Trophoblast cell (in vitro differentiated cells and primary cell): Measurements from ENCODE around the gene DHRSX.

ENCODE experiments used
- DNase-seq, 2 donors: peaks; one replicate each; pipeline ENCODE4 v3.0.0-alpha.2; 2016
- H2AFZ ChIP-seq: 2 replicates; pipeline ENCODE4 v1.6.1; 2013; ENCODE audit warnings: low read length, moderate library complexity, mild to moderate bottlenecking; ENCODE audit not compliant: insufficient read depth, poor library complexity
- H2AK5ac ChIP-seq: 2 replicates; pipeline ENCODE4 v1.6.1; 2013; ENCODE audit warnings: mild to moderate bottlenecking, low read length
- H2BK120ac ChIP-seq: 2 replicates; pipeline ENCODE4 v1.6.1; 2013; ENCODE audit warnings: low read length, mild to moderate bottlenecking, moderate library complexity; ENCODE audit not compliant: insufficient read depth, poor library complexity
- H2BK12ac ChIP-seq: 2 replicates; pipeline ENCODE4 v1.6.1; 2013; ENCODE audit warnings: mild to moderate bottlenecking, low read length, moderate library complexity
- H2BK5ac ChIP-seq: 2 replicates; pipeline ENCODE4 v1.6.1; 2013; ENCODE audit warnings: low read length, low read depth, moderate library complexity, mild to moderate bottlenecking; ENCODE audit not compliant: poor library complexity
- H3K14ac ChIP-seq: 2 replicates; pipeline ENCODE4 v1.6.1; 2013; ENCODE audit warnings: mild to moderate bottlenecking, low read length
- H3K18ac ChIP-seq: 2 replicates; pipeline ENCODE4 v1.6.1; 2013; ENCODE audit warnings: mild to moderate bottlenecking, low read length
- H3K23ac ChIP-seq: 2 replicates; pipeline ENCODE4 v1.6.1; 2013; ENCODE audit warnings: low read length
- H3K27ac ChIP-seq: 2 replicates; pipeline ENCODE4 v1.5.1; 2013; ENCODE audit warnings: low read depth, mild to moderate bottlenecking, inconsistent platforms, low read length, moderate library complexity
- H3K27me3 ChIP-seq: 2 replicates; pipeline ENCODE4 v1.6.1; 2013; ENCODE audit warnings: inconsistent platforms, mild to moderate bottlenecking, low read length, moderate library complexity; ENCODE audit not compliant: insufficient read depth
- H3K36me3 ChIP-seq, 2 experiments: 1 replicate in 1 of 2; 2 replicates in 1 of 2; pipeline ENCODE4 v1.6.1; 2013; ENCODE audit warnings: low read length in 2 of 2, mild to moderate bottlenecking in 2 of 2, moderate library complexity in 1 of 2; ENCODE audit not compliant: insufficient read depth in 2 of 2, control insufficient read depth in 1 of 2
- H3K4ac ChIP-seq: 2 replicates; pipeline ENCODE4 v1.6.1; 2013; ENCODE audit warnings: low read depth, mild to moderate bottlenecking, low read length, moderate library complexity
- H3K4me1 ChIP-seq, 2 experiments: 1 replicate in 1 of 2; 2 replicates in 1 of 2; pipeline ENCODE4 v1.6.1; 2013; ENCODE audit warnings: low read length in 2 of 2, mild to moderate bottlenecking in 2 of 2, moderate library complexity in 1 of 2; ENCODE audit not compliant: insufficient read depth in 2 of 2, control insufficient read depth in 1 of 2
- H3K4me2 ChIP-seq: 2 replicates; pipeline ENCODE4 v1.6.1; 2013; ENCODE audit warnings: inconsistent platforms, mild to moderate bottlenecking, low read length, moderate library complexity
- H3K4me3 ChIP-seq: 2 replicates; pipeline ENCODE4 v1.5.1; 2013; ENCODE audit warnings: mild to moderate bottlenecking, low read depth, low read length, inconsistent platforms
- H3K79me1 ChIP-seq: one replicate; pipeline ENCODE4 v1.6.1; 2013; ENCODE audit warnings: low read length
- H3K79me2 ChIP-seq: 2 replicates; pipeline ENCODE4 v1.6.1; 2013; ENCODE audit warnings: low read length, mild to moderate bottlenecking; ENCODE audit not compliant: control insufficient read depth, insufficient read depth, poor library complexity
- H3K9ac ChIP-seq: 2 replicates; pipeline ENCODE4 v1.6.1; 2013; ENCODE audit warnings: mild to moderate bottlenecking, low read length
- H3K9me3 ChIP-seq: 2 replicates; pipeline ENCODE4 v1.6.1; 2013; ENCODE audit warnings: low read depth, mild to moderate bottlenecking, control low read depth, inconsistent platforms, low read length; ENCODE audit not compliant: insufficient read depth
- H4K12ac ChIP-seq: 2 replicates; pipeline ENCODE4 v1.6.1; 2013; ENCODE audit warnings: low read depth, mild to moderate bottlenecking, low read length, moderate library complexity
- H4K8ac ChIP-seq: 2 replicates; pipeline ENCODE4 v1.6.1; 2013; ENCODE audit warnings: low read depth, mild to moderate bottlenecking, low read length, moderate library complexity
- H4K91ac ChIP-seq: one replicate; pipeline ENCODE4 v1.6.1; 2013; ENCODE audit warnings: low read depth, mild to moderate bottlenecking, low read length, moderate library complexity
- WGBS: extraction: QIAGEN DNeasy Blood & Tissue Kit; methylation state at CpG from one replicate; pipeline ENCODE4 v1.1.7; 2013; ENCODE audit warnings: missing lambda C conversion rate; ENCODE audit not compliant: insufficient read length, insufficient coverage; ENCODE audit errors: extremely low coverage; 5-methylcytosine and 5-hydroxymethylcytosine counted together

Gene DHRSX

DNA sequence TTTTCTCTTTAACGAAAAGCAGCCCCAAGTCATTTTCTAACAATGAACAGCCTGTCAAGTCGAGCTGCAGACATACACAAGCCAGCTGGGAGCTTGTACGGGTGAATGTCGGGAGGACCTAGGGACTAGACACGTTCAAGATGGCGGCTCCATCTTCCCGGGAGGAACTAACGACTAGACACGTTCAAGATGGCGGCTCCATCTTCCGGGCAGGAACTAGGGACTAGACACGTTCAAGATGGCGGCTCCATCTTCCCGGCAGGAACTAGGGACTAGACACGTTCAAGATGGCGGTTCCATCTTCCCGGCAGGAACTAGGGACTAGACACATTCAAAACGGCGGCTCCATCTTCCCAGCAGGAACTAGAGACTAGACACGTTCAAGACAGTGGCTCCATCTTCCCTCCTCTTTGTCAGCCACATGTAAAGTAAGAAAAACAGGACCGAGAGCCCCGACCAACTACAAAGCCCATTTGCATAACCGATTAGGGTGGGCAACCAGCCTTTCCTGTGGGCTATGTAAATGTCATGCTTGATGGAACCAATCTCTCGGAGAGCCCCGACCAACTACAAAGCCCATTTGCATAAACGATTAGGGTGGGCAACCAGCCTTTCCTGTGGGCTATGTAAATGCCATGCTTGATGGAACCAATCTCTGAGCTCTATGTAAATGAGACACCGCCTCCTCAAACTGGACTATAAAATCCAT, 175.5 kb downstream of the DHRSX start:
- H2BK12ac ChIP-seq, result no peak overlapping the region
- DNase-seq, result peak; percentile 81 to 90
- H2AFZ ChIP-seq, result no peak overlapping the region
- no peaks in the 10 kb centered on the region for H3K27me3 ChIP-seq
- H3K18ac ChIP-seq, result no peak overlapping the region
- no peak overlapping the region for H3K4me2 ChIP-seq
- no peaks in the 10 kb centered on the region for H3K36me3 ChIP-seq
- H3K23ac ChIP-seq, result no peak overlapping the region
- WGBS, result no CpG with 5 or more reads among the region's 27 CpGs
- no peaks in the 10 kb centered on the region for H3K79me2 ChIP-seq
- H3K9me3 ChIP-seq, result no peaks in the 10 kb centered on the region
- H4K91ac ChIP-seq, result no peak overlapping the region
- H4K8ac ChIP-seq, result no peak overlapping the region
- no peak overlapping the region for H3K4me3 ChIP-seq
- no peak overlapping the region for H2BK120ac ChIP-seq
- H3K79me1 ChIP-seq, result no peaks in the 10 kb centered on the region
- H2AK5ac ChIP-seq, result no peak overlapping the region
- H4K12ac ChIP-seq, result no peak overlapping the region
- H3K4ac ChIP-seq, result no peak overlapping the region
- H2BK5ac ChIP-seq, result no peak overlapping the region
- H3K4me1 ChIP-seq, result peaks cover 3 to 5% of the 10 kb centered on the region in 2 experiments
- H3K9ac ChIP-seq, result no peak overlapping the region
- no peak overlapping the region for H3K27ac ChIP-seq
- H3K14ac ChIP-seq, result no peak overlapping the region

DNA sequence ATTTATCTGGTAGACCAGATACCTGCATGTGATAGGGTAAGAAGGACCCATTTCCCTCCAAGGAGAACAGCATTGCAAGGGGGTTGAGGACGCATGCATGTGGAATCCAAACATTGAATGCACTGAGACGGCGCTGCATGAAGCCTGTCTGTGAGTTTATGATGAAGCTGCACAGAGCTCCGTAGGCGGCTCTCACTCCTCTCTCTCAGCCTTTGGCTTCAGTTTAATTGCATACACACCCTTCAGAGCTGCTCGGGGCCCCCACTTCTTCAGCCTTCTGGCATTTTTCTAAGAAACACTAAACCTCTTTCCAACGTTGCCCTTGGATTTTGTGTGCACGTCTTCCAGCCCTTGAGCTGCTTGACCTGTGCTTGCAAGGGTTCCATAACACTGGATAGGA, 176.6 kb downstream of the DHRSX start:
- H3K36me3 ChIP-seq, result no peaks in the 10 kb centered on the region
- no peak overlapping the region for H4K8ac ChIP-seq
- WGBS, result no CpG with 5 or more reads among the region's 8 CpGs
- H2AK5ac ChIP-seq, result no peak overlapping the region
- no peak overlapping the region for H3K4me2 ChIP-seq
- no peak overlapping the region for H4K12ac ChIP-seq
- no peak overlapping the region for H3K23ac ChIP-seq
- no peak overlapping the region for H4K91ac ChIP-seq
- H3K14ac ChIP-seq, result no peak overlapping the region
- H2AFZ ChIP-seq, result no peak overlapping the region
- H2BK5ac ChIP-seq, result no peak overlapping the region
- no peak overlapping the region for H3K27ac ChIP-seq
- no peaks in the 10 kb centered on the region for H3K79me2 ChIP-seq
- H3K4me3 ChIP-seq, result no peak overlapping the region
- no peaks in the 10 kb centered on the region for H3K9me3 ChIP-seq
- no peak overlapping the region for H2BK12ac ChIP-seq
- no peak overlapping the region for H2BK120ac ChIP-seq
- peaks cover 3 to 5% of the 10 kb centered on the region in 2 experiments for H3K4me1 ChIP-seq
- no peak overlapping the region for H3K4ac ChIP-seq
- H3K79me1 ChIP-seq, result no peaks in the 10 kb centered on the region
- no peaks in the 10 kb centered on the region for H3K27me3 ChIP-seq
- H3K18ac ChIP-seq, result no peak overlapping the region
- peak; percentile 30 to 47 for DNase-seq
- no peak overlapping the region for H3K9ac ChIP-seq

DNA sequence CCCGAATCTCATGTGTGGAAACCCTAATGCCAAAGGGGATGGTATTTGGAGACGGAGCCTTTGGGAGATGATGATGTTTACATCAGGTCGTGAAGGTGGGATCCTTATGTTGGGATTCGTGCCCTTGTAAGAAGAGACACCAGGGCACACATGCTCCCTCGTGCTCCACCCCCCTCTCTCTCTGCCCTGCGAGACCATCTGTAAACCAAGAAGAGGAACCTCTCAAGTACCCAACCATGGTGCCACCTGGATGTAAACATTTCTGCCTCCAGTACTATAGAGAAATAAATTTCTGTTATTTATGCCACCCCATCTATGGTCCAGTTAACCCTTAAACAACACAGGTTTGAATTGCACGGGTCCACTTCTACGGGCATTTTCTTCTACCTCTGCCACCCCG, 179.4 kb downstream of the DHRSX start:
- H2AFZ ChIP-seq, result no peak overlapping the region
- no CpG with 5 or more reads among the region's 9 CpGs for WGBS

DNA sequence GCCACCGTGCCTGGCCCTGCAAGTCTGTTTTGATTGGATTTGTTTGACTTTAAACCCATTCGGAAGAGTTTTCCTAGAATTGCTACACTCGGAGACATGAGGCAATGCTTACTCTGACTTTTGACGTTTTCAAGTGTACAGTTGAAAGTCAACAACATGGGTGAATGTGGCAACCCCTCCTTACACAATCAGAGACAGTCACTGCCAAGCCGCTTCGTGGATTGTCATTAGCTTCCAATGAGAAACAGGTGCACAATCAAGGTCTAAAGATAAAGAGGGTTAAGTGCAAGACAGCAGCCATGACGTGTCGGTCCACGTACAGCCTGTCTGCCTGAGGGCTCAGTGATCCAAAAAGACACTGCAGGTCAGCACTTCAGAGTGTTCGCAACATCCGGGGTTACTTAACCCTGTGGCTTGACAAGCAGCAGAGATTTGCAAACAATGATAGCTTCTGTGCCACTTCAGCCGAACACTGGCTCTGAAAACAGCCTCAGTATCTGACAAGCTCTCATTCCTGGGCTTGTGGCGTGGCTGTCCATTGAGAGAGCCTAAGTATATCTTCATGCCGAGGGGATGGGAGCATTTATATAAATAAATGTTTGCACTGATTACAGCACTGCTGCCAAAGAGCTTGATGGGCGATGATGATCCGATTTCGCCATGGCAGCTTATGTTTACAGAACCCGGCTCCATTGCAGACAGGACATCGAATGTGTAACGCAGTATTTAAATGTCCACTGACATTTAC, 180.0 kb downstream of the DHRSX start:
- H3K4me2 ChIP-seq, result no peak overlapping the region
- no peak overlapping the region for H3K4me3 ChIP-seq
- no CpG with 5 or more reads among the region's 20 CpGs for WGBS
- H2BK5ac ChIP-seq, result no peak overlapping the region
- no peak overlapping the region for H4K91ac ChIP-seq
- H3K27ac ChIP-seq, result no peak overlapping the region
- H4K8ac ChIP-seq, result no peak overlapping the region
- H3K4ac ChIP-seq, result no peak overlapping the region
- no peaks in the 10 kb centered on the region for H3K27me3 ChIP-seq
- no peak overlapping the region for H3K9ac ChIP-seq
- H3K14ac ChIP-seq, result no peak overlapping the region
- H3K18ac ChIP-seq, result no peak overlapping the region
- DNase-seq, result peak; percentile 56
- no peak overlapping the region for H2BK120ac ChIP-seq
- H2AFZ ChIP-seq, result no peak overlapping the region
- H3K79me2 ChIP-seq, result no peaks in the 10 kb centered on the region
- peaks cover 3 to 5% of the 10 kb centered on the region in 2 experiments for H3K4me1 ChIP-seq
- no peak overlapping the region for H3K23ac ChIP-seq
- H3K79me1 ChIP-seq, result no peaks in the 10 kb centered on the region
- no peak overlapping the region for H2BK12ac ChIP-seq
- H3K9me3 ChIP-seq, result no peaks in the 10 kb centered on the region
- H3K36me3 ChIP-seq, result no peaks in the 10 kb centered on the region
- H2AK5ac ChIP-seq, result no peak overlapping the region
- no peak overlapping the region for H4K12ac ChIP-seq

More for the DNA sequence above, 179.4 kb downstream of the DHRSX start:
- Histone ChIP-seq H2BK5ac (no peak overlapping the region), H3K4me2 (no peak overlapping the region), H3K4me3 (no peak overlapping the region), H3K9me3 (no peaks in the 10 kb centered on the region), H2BK12ac (no peak overlapping the region), H3K14ac (no peak overlapping the region), H3K79me2 (no peaks in the 10 kb centered on the region), H3K4me1 (peaks cover 3 to 5% of the 10 kb centered on the region in 2 experiments), H3K18ac (no peak overlapping the region), H4K91ac (no peak overlapping the region), H3K23ac (no peak overlapping the region), H4K8ac (no peak overlapping the region), H3K27ac (no peak overlapping the region), H3K36me3 (no peaks in the 10 kb centered on the region), H3K27me3 (no peaks in the 10 kb centered on the region), H2BK120ac (no peak overlapping the region), H2AK5ac (no peak overlapping the region), H4K12ac (no peak overlapping the region), H3K79me1 (no peaks in the 10 kb centered on the region), H3K9ac (no peak overlapping the region), H3K4ac (no peak overlapping the region)
- DNase-seq, result no peak
